SK-N-SH (cell line): ENCODE results near the gene MSS51. TPM values are rescaled to one million over a fixed set of nuclear protein-coding genes. Genes with fewer than 3 reads are reported as not detected.

Source experiments
- CTCF ChIA-PET: fragments of 300-600, 350-600 bp; formaldehyde crosslinking; extraction: SDS; loops from one replicate; lab custom pipeline; 2021; lab: Yijun Ruan, JAX
- POLR2A ChIA-PET: fragments of 350-600 bp; sonication (Branson Sonifier 250); formaldehyde crosslinking; extraction: SDS; loops from one replicate; lab custom pipeline; 2020; ENCODE audit warnings: antibody characterized with exemption, inconsistent platforms; lab: Yijun Ruan, JAX
- DNase-seq: peaks from one replicate; pipeline ENCODE4 v3.0.0; 2012
- H2AFZ ChIP-seq: fragments of 200-600 bp; sonication (generic); 2 replicates; pipeline ENCODE4 v1.8.1; 2016; ENCODE audit warnings: antibody characterized with exemption, mild to moderate bottlenecking, low read depth
- H3F3A ChIP-seq: fragments of 200-600 bp; sonication (generic); replicated peaks from 2 replicates; pipeline ENCODE3; 2016; ENCODE audit warnings: antibody characterized with exemption, mild to moderate bottlenecking; ENCODE audit not compliant: insufficient read depth
- H3K27ac ChIP-seq, 2 experiments: fragments of 200-500 bp in 1 of 2; fragments of 200-600 bp in 1 of 2; sonication (Bioruptor generic) in 1 of 2; sonication (generic), shearing (Covaris generic) in 1 of 2; 2 replicates each; pipeline versions ENCODE4 v1.5.1 to v1.6.1; 2014 to 2016; ENCODE audit warnings: low read depth in 2 of 2, inconsistent platforms in 1 of 2, low read length in 1 of 2, mild to moderate bottlenecking in 1 of 2, mixed read lengths in 1 of 2
- H3K27me3 ChIP-seq: fragments of 200-600 bp; sonication (generic), shearing (Covaris generic); 2 replicates; pipeline ENCODE4 v1.6.1; 2016; ENCODE audit warnings: mixed run types; ENCODE audit not compliant: insufficient read depth
- H3K36me3 ChIP-seq, 2 experiments: fragments of 200-500 bp in 1 of 2; fragments of 200-600 bp in 1 of 2; sonication (Bioruptor generic) in 1 of 2; sonication (generic) in 1 of 2; replicated peaks in 1 of 2; 2 replicates each; pipeline versions ENCODE3 to v1.5.1; 2014 to 2016; ENCODE audit warnings: low read length in 1 of 2, mild to moderate bottlenecking in 1 of 2; ENCODE audit not compliant: insufficient read depth in 2 of 2, control insufficient read depth in 1 of 2
- H3K4me1 ChIP-seq, 2 experiments: fragments of 200-500 bp in 1 of 2; fragments of 200-600 bp in 1 of 2; sonication (Bioruptor generic) in 1 of 2; sonication (generic), shearing (Covaris generic) in 1 of 2; 2 replicates each; pipeline versions ENCODE4 v1.5.1 to v1.6.1; 2014 to 2016; ENCODE audit warnings: low read depth in 1 of 2, low read length in 1 of 2, mixed run types in 1 of 2; ENCODE audit not compliant: insufficient read depth in 2 of 2, control insufficient read depth in 1 of 2
- H3K4me2 ChIP-seq: fragments of 200-600 bp; sonication (generic), shearing (Covaris generic); 2 replicates; pipeline ENCODE4 v1.6.1; 2017; ENCODE audit warnings: mixed run types
- H3K4me3 ChIP-seq, 2 experiments: fragments of 200-500 bp in 1 of 2; fragments of 200-600 bp in 1 of 2; sonication (Bioruptor generic) in 1 of 2; sonication (generic), shearing (Covaris generic) in 1 of 2; 2 replicates each; pipeline versions ENCODE4 v1.5.1 to v1.8.1; 2014 to 2016; ENCODE audit warnings: low read depth in 2 of 2, inconsistent platforms in 1 of 2, low read length in 1 of 2, mild to moderate bottlenecking in 1 of 2, mixed read lengths in 1 of 2, moderate library complexity in 1 of 2
- H3K79me2 ChIP-seq: fragments of 200-600 bp; sonication (generic); 2 replicates; pipeline ENCODE4 v1.8.1; 2017; ENCODE audit warnings: mild to moderate bottlenecking; ENCODE audit not compliant: insufficient read depth
- H3K9ac ChIP-seq: fragments of 200-600 bp; sonication (generic); 2 replicates; pipeline ENCODE4 v1.6.1; 2017; ENCODE audit warnings: mixed run types
- H3K9me2 ChIP-seq: fragments of 200-600 bp; sonication (generic); 2 replicates; pipeline ENCODE4 v1.6.1; 2017; ENCODE audit warnings: mixed run types
- H3K9me3 ChIP-seq: fragments of 200-600 bp; sonication (generic); 2 replicates; pipeline ENCODE4 v1.6.1; 2017; ENCODE audit warnings: mixed run types, mild to moderate bottlenecking, moderate library complexity
- H4K20me1 ChIP-seq: fragments of 200-600 bp; sonication (generic); 2 replicates; pipeline ENCODE4 v1.6.1; 2017; ENCODE audit warnings: mild to moderate bottlenecking, mixed run types; ENCODE audit not compliant: insufficient read depth
- FOSL2 ChIP-seq: IDR thresholded peaks from 2 replicates; pipeline ENCODE4 v1.4.0; 2012; ENCODE audit warnings: low read depth, mild to moderate bottlenecking, moderate library complexity, borderline replicate concordance
- FOXJ3 ChIP-seq: sonication (generic); formaldehyde crosslinking; IDR thresholded peaks from 2 replicates; pipeline ENCODE4 v1.5.1; 2020; ENCODE audit warnings: mild to moderate bottlenecking, missing genetic modification reagents
- GABPA ChIP-seq: IDR thresholded peaks from 2 replicates; pipeline ENCODE4 v1.4.0; 2012; ENCODE audit warnings: low read depth, mild to moderate bottlenecking
- JUND ChIP-seq: IDR thresholded peaks from 2 replicates; pipeline ENCODE4 v1.4.0; 2012
- MEF2A ChIP-seq: IDR thresholded peaks from 2 replicates; pipeline ENCODE4 v1.4.0; 2012; ENCODE audit warnings: low read depth, borderline replicate concordance
- POLR2AphosphoS5 ChIP-seq: IDR thresholded peaks from 2 replicates; pipeline ENCODE4 v1.6.1; 2012; ENCODE audit warnings: low read depth, low read length
- RCOR1 ChIP-seq: fragments of 150-350 bp; IDR thresholded peaks from 2 replicates; pipeline ENCODE4 v1.6.1; 2017; ENCODE audit warnings: antibody characterized with exemption, low read length
- RXRA ChIP-seq: IDR thresholded peaks from 2 replicates; pipeline ENCODE4 v1.4.0; 2012; ENCODE audit warnings: low read depth, mild to moderate bottlenecking, borderline replicate concordance
- TAF1 ChIP-seq: IDR thresholded peaks from 2 replicates; pipeline ENCODE4 v1.6.1; 2012; ENCODE audit warnings: low read depth, mild to moderate bottlenecking, low read length, moderate library complexity, borderline replicate concordance
- YY1 ChIP-seq: IDR thresholded peaks from 2 replicates; pipeline ENCODE4 v1.4.0; 2012; ENCODE audit warnings: low read depth, mild to moderate bottlenecking
- polyA plus RNA-seq, 3 experiments: library from polyadenylated mRNA; depleted of rRNA; stranded (reverse); fragments of >200 nt; gene quantifications; 2 replicates each; pipeline ENCODE4 v1.2.3, GENCODE V29; 2012
- TF ChIP-seq, protein P1 (sequence below): IDR thresholded peaks from 2 replicates; pipeline ENCODE4 v1.4.0; 2012; ENCODE audit warnings: low read depth
- TF ChIP-seq, protein P2 (sequence below): fragments of 150-350 bp; IDR thresholded peaks from 2 replicates; pipeline ENCODE4 v1.6.1; 2016; ENCODE audit warnings: mild to moderate bottlenecking, low read depth, low read length
- TF ChIP-seq, protein P3 (sequence below): fragments of 150-350 bp; IDR thresholded peaks from 2 replicates; pipeline ENCODE4 v1.6.1; 2017; ENCODE audit warnings: antibody characterized with exemption, low read length, low read depth, borderline replicate concordance
- TF ChIP-seq, protein P4 (sequence below): IDR thresholded peaks from 2 replicates; pipeline ENCODE4; 2012
- TF ChIP-seq, protein P5 (sequence below): fragments of 200-600 bp; sonication (generic); IDR thresholded peaks from 2 replicates; pipeline ENCODE4 v1.6.1; 2017; ENCODE audit warnings: antibody characterized with exemption, mild to moderate bottlenecking, moderate library complexity

Gene MSS51
- polyA plus RNA-seq, 1 of the 3 experiments (the other 2 are of a cell fraction), result 0.95 TPM

DNA sequence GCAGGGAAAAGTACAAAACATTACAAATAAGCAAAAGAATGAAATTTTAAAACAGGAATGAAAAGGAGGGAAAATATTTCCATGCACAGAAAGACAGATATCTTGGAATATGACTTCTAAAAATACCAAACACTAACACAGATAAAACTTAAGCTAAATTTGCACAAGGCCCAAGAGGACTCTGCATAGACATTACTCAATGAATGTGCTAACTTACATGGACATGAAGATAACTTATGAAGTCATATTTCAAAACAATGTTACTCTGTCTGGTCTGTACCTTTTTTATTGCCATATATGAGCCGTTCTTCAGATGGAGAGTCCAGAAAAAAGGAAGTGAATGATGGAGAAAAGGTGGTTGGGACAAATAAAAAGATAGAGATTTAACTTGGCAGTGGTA lies 15.0 kb upstream of the MSS51 start (continued):
- TF ChIP-seq, protein P1, sequence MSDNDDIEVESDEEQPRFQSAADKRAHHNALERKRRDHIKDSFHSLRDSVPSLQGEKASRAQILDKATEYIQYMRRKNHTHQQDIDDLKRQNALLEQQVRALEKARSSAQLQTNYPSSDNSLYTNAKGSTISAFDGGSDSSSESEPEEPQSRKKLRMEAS, result no peak
- no peak for TF ChIP-seq RCOR1
- no peak for TF ChIP-seq JUND

DNA sequence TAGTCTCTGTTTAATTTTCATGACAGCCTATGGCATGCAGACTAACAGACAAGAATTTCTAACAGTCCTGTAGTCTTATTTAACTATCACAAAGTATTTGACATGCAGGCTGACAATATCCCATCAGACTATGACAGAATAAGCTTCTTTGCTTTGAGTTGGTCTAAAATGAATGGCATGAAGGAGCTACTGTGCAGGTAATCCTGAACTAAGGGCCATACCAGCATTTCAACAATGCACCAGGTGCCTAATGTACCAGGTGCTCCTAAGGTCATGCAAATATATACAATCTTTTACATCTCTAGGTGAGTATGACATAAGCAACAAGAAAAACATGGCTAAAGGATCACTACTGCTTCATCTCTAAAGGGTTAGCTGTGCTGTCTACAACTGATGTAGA lies 13.6 kb upstream of the MSS51 start:
- Histone ChIP-seq H3F3A (no peaks in the 10 kb centered on the region), H4K20me1 (no peaks in the 10 kb centered on the region), H3K4me3 (no peak overlapping the region), H3K36me3 (peaks cover 38 to 56% of the 10 kb centered on the region in 2 experiments), H3K4me1 (0 out of 4 replicates have a peak, but pooled peaks cover 0 to 4% of the 10 kb centered on the region in 2 experiments), H3K9ac (no peak overlapping the region), H3K4me2 (no peak overlapping the region), H3K79me2 (no peaks in the 10 kb centered on the region), H3K27me3 (no peaks in the 10 kb centered on the region), H3K27ac (no peak overlapping the region), H2AFZ (no peak overlapping the region), H3K9me3 (0 out of 2 replicates have a peak, but pooled peaks cover 4% of the 10 kb centered on the region), H3K9me2 (no peaks in the 10 kb centered on the region)
- CTCF ChIA-PET, result no interaction called here
- POLR2A ChIA-PET, result no interaction called here
- TF ChIP-seq FOXJ3 (CRISPR knock-in tag) (no peak), JUND (no peak), TAF1 (no peak), FOSL2 (no peak), YY1 (no peak), POLR2AphosphoS5 (no peak), RXRA (no peak), MEF2A (no peak), GABPA (no peak)
- TF ChIP-seq, protein P1, result no peak
- TF ChIP-seq, protein P2, sequence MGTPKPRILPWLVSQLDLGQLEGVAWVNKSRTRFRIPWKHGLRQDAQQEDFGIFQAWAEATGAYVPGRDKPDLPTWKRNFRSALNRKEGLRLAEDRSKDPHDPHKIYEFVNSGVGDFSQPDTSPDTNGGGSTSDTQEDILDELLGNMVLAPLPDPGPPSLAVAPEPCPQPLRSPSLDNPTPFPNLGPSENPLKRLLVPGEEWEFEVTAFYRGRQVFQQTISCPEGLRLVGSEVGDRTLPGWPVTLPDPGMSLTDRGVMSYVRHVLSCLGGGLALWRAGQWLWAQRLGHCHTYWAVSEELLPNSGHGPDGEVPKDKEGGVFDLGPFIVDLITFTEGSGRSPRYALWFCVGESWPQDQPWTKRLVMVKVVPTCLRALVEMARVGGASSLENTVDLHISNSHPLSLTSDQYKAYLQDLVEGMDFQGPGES, result no peak
- TF ChIP-seq, protein P3, sequence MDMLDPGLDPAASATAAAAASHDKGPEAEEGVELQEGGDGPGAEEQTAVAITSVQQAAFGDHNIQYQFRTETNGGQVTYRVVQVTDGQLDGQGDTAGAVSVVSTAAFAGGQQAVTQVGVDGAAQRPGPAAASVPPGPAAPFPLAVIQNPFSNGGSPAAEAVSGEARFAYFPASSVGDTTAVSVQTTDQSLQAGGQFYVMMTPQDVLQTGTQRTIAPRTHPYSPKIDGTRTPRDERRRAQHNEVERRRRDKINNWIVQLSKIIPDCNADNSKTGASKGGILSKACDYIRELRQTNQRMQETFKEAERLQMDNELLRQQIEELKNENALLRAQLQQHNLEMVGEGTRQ, result no peak
- TF ChIP-seq, protein P4, sequence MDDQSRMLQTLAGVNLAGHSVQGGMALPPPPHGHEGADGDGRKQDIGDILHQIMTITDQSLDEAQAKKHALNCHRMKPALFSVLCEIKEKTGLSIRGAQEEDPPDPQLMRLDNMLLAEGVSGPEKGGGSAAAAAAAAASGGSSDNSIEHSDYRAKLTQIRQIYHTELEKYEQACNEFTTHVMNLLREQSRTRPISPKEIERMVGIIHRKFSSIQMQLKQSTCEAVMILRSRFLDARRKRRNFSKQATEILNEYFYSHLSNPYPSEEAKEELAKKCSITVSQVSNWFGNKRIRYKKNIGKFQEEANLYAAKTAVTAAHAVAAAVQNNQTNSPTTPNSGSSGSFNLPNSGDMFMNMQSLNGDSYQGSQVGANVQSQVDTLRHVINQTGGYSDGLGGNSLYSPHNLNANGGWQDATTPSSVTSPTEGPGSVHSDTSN, result no peak
- TF ChIP-seq, protein P5, sequence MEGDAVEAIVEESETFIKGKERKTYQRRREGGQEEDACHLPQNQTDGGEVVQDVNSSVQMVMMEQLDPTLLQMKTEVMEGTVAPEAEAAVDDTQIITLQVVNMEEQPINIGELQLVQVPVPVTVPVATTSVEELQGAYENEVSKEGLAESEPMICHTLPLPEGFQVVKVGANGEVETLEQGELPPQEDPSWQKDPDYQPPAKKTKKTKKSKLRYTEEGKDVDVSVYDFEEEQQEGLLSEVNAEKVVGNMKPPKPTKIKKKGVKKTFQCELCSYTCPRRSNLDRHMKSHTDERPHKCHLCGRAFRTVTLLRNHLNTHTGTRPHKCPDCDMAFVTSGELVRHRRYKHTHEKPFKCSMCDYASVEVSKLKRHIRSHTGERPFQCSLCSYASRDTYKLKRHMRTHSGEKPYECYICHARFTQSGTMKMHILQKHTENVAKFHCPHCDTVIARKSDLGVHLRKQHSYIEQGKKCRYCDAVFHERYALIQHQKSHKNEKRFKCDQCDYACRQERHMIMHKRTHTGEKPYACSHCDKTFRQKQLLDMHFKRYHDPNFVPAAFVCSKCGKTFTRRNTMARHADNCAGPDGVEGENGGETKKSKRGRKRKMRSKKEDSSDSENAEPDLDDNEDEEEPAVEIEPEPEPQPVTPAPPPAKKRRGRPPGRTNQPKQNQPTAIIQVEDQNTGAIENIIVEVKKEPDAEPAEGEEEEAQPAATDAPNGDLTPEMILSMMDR, result no peak
- no peak for DNase-seq
